Activated T-cell treated with anti-CD3 and anti-CD28 coated beads, Interleukin-2, amount 50 U/mL, for 4 hours (primary cell): ENCODE data around the gene RAB40C. TPM values are rescaled to one million over a fixed set of nuclear protein-coding genes. Genes with fewer than 3 reads are reported as not detected.

Source experiments
- ATAC-seq, 2 donors: fragments of 200-7000 bp; cut with Tn5 transposase; one replicate each; pipeline ENCODE4 v1.10.0; 2021
- DNase-seq: peaks from one replicate; pipeline ENCODE4 v3.0.0-alpha.2; 2020
- H3K27me3 Mint-ChIP-seq: one replicate; pipeline ENCODE4 v1.8.0; 2021; ENCODE audit warnings: low read depth, mixed read lengths
- H3K36me3 Mint-ChIP-seq: one replicate; pipeline ENCODE4 v1.8.0; 2022; ENCODE audit warnings: mixed read lengths; ENCODE audit not compliant: insufficient read depth
- H3K4me1 Mint-ChIP-seq: one replicate; pipeline ENCODE4 v1.8.0; 2021; ENCODE audit warnings: low read depth, mixed read lengths
- H3K4me3 Mint-ChIP-seq: one replicate; pipeline ENCODE4 v1.8.0; 2021; ENCODE audit warnings: mild to moderate bottlenecking, moderate library complexity, mixed read lengths
- H3K9me3 Mint-ChIP-seq: one replicate; pipeline ENCODE4 v1.8.0; 2021; ENCODE audit warnings: mixed read lengths
- total RNA-seq, 3 donors: library from RNA; stranded (reverse); gene quantifications; one replicate each; pipeline ENCODE4 v1.2.1, GENCODE V29; 2021

RAB40C gene
- total RNA-seq, 3 donors from 2014 or later, result 13.4 to 15.7 (median 14.6) TPM

DNA sequence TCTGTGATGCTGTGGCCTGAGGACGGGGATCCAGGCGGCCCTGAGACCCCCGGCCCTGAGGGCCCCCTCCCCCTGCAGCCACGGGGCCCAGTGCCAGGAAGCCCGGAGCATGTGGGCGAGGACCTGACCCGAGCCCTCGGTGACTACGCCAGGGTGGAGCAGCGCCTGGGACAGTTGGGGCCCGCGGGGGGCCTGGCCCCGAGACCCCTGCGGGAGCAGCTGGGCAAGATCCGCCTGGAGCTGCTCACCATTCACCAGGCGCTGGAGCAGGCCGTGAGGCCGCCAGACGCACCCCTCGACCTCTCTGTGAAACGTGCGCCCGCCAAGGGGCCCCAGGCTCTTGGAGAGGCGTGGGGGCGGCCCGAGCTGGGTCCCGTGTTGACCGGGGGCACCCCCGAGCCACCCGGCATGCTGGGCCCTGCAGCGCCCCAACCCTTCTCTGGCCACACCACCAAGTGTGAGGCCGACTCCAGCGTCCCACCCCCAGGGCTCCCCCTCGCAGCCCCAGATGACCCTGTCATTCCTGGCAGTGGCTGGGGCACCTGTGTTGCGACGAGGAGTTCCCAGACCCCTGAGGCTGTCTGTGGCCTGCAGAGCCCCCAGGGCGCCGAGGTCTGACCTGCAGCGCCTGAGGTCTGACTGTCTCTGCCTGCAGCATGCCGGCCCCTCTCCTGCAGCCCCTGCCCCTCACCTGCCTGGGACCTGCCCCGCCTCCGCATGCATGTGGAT, 25.0 kb upstream of the RAB40C start:
- DNase-seq, result no peak
- H3K36me3 Mint-ChIP-seq, result no peaks in the 10 kb centered on the region
- peaks cover 7% of the 10 kb centered on the region for H3K27me3 Mint-ChIP-seq
- peaks cover 16% of the 10 kb centered on the region for H3K4me1 Mint-ChIP-seq
- ATAC-seq, result no peak
- no peaks in the 10 kb centered on the region for H3K9me3 Mint-ChIP-seq
- H3K4me3 Mint-ChIP-seq, result no peak overlapping the region

GRCh38 chr16:565419-566330, 24.2 kb upstream of the RAB40C start:
- no peak for ATAC-seq
- Mint-ChIP-seq H3K36me3 (no peaks in the 10 kb centered on the region), H3K9me3 (no peaks in the 10 kb centered on the region), H3K4me3 (no peak overlapping the region), H3K4me1 (peaks cover 16% of the 10 kb centered on the region), H3K27me3 (peaks cover 7% of the 10 kb centered on the region)
- DNase-seq, result no peak

GRCh38 chr16:566475-567372, 23.1 kb upstream of the RAB40C start, which contains the start of gene NHLRC4:
Gene NHLRC4 (plus strand): TSS chr16:567005. CDS start chr16:568048, 1,043 bp downstream.
- ATAC-seq, result peak; percentile 20 to 22
- Mint-ChIP-seq H3K4me1 (peaks cover 24% of the 10 kb centered on the region), H3K36me3 (no peaks in the 10 kb centered on the region), H3K9me3 (no peaks in the 10 kb centered on the region), H3K27me3 (peaks cover 4% of the 10 kb centered on the region), H3K4me3 (peak within 1 kb of the TSS; percentile 68)
- DNase-seq, result peak; percentile 24

DNA sequence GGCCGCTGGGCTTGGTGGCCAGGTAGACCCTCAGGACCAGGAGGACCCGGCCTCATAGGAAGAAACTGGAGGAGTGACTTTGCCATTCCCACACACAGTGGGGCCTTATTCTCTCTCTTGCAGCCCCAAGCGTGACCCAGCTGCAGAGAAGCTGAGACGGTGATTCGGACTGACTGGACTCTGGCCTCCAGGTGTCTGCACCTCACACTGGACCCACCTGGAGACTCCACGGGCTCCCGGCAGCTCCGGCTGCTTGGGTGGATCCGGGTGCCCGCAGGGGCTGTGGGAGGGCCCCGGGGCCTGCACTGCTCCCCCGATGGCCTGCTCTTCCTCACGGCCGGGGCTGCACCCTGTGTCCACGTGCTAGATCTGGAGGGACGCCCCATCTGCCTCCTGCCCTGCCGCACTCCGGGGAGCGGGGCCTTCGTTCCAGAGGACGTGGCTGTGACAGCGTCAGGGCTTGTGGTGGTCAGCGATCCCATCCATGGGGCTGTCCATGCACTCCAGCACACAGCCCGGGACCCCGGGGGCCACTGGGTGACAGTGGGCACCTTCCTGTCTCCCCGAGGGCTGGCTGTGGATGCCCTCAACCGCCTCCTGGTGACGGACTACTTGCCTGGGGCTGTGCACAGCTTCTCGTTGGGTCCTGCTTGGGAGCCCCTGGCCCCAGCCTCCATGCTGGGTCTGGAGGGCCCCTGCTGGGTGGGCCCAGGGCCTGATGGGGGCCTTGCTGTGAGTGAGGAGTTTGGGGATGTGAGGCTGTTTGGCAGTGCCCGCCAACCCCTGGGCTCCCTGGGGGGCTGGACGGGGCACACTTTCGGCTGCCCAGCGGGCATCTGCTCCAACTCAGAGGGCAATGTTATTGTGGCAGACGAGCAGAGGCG, 22.3 kb upstream of the RAB40C start:
- no peaks in the 10 kb centered on the region for H3K27me3 Mint-ChIP-seq
- no peak for DNase-seq

GRCh38 chr16:568401-569258, 21.2 kb upstream of the RAB40C start:
- peaks cover 29% of the 10 kb centered on the region for H3K4me1 Mint-ChIP-seq
- no peaks in the 10 kb centered on the region for H3K27me3 Mint-ChIP-seq
- no peaks in the 10 kb centered on the region for H3K36me3 Mint-ChIP-seq
- ATAC-seq (no peak), DNase-seq (no peak)
- peak overlapping the region; percentile 84 for H3K4me3 Mint-ChIP-seq
- H3K9me3 Mint-ChIP-seq, result no peaks in the 10 kb centered on the region

More for the DNA sequence above, 22.3 kb upstream of the RAB40C start:
- Mint-ChIP-seq H3K4me3 (peak overlapping the region; percentile 68), H3K9me3 (no peaks in the 10 kb centered on the region), H3K36me3 (no peaks in the 10 kb centered on the region), H3K4me1 (peaks cover 29% of the 10 kb centered on the region)
- ATAC-seq, result no peak

- Mint-ChIP-seq H3K4me3 (peak within 1 kb of the TSS; percentile 85), H3K9me3 (no peaks in the 10 kb centered on the region), H3K27me3 (no peaks in the 10 kb centered on the region), H3K4me1 (peaks cover 29% of the 10 kb centered on the region), H3K36me3 (no peaks in the 10 kb centered on the region)
- ATAC-seq (peak; percentile 84 to 92), DNase-seq (peak; percentile 51)
Measured at GRCh38 chr16:569445-570254, 20.2 kb upstream of the RAB40C start, which contains the start of gene PIGQ. Gene PIGQ (plus strand): TSS chr16:569968. CDS start chr16:574075, 4,107 bp downstream.

DNA sequence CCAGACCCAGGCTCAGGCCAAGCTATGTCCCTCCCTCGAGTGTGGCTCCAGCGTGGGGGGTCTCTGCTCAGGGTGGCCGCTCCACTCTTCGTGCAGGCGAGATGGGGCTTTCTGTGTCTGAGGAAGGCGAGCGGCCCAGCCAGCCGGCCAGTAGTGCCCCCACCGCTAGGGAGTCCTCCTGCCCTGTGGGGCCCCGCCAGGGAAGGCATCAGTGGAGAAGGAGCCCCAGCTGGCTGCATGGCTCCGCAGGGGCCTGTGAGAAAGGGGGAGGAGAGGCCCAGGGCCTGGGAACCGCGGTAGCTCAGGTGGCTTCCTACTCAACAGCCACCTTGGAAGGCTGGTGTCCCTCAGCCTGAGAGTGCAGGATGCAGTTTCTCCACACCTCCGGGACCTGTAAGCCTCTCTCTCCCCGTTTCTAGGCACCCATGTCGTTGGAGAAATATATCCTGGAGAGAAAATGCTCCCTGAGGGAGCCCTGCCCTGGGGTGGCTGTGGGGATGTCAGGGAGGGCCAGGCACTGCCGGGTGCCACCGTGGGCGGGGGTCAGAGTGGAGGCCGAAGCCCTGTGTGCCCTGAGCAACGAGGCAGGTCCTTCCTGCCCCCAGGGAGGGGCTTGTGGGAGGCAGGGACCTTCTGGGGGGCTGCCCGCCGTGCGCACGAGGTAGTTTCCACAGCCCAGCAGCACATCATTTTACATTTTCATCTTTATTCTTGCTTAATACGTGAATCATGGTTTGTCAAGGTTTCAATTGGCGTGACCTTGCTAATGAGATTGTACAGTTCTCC, 16.8 kb upstream of the RAB40C start:
- Mint-ChIP-seq H3K36me3 (no peaks in the 10 kb centered on the region), H3K4me1 (peaks cover 20% of the 10 kb centered on the region), H3K9me3 (no peaks in the 10 kb centered on the region), H3K27me3 (no peaks in the 10 kb centered on the region), H3K4me3 (no peak overlapping the region)
- ATAC-seq, result no peak
- no peak for DNase-seq

- Mint-ChIP-seq H3K9me3 (no peaks in the 10 kb centered on the region), H3K27me3 (no peaks in the 10 kb centered on the region), H3K36me3 (no peaks in the 10 kb centered on the region), H3K4me1 (peaks cover 16% of the 10 kb centered on the region), H3K4me3 (no peak overlapping the region)
- no peak for DNase-seq
- no peak for ATAC-seq
Measured at GRCh38 chr16:574021-574760, 15.7 kb upstream of the RAB40C start.

DNA sequence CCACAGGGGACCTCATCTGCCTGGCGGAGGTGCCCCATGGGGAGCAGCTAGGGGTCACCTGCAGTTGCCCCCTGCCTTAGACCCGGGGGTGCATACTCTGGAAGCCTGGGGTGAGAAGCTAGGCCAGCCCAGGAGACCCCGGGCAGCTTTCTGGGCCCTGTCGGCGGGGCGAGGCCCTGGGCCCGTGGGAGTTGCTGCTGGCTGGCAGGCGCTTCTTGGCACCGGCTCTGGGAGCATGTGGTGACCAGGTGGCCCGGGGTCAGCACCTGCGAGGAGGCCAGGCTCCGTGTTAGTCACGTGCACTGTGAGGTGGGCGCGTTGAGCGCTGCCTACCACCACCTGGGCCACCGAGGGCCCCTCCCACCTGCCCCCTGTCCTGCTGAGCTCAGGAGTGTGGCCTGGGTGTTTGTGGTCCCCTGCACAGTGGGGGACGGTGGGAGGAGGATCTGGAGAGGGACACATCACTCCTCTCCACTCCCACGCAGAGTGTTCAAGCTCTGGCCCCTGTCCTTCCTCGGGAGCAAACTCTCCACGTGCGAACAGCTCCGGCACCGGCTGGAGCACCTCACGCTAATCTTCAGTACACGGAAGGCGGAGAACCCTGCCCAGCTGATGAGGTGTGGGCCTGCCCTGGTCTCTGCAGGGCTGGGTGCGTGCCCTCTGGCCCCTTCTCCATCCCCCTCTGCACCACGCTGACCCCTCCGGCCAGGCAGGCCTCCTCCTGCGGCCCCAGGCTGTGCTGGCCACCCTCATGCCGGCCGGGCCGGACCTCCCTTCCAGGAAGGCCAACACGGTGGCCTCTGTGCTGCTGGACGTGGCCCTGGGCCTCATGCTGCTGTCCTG, 14.3 kb upstream of the RAB40C start:
- no peak overlapping the region for H3K4me3 Mint-ChIP-seq
- H3K4me1 Mint-ChIP-seq, result peaks cover 13% of the 10 kb centered on the region
- no peaks in the 10 kb centered on the region for H3K27me3 Mint-ChIP-seq
- DNase-seq (no peak), ATAC-seq (no peak)
- no peaks in the 10 kb centered on the region for H3K9me3 Mint-ChIP-seq
- H3K36me3 Mint-ChIP-seq, result no peaks in the 10 kb centered on the region

DNA sequence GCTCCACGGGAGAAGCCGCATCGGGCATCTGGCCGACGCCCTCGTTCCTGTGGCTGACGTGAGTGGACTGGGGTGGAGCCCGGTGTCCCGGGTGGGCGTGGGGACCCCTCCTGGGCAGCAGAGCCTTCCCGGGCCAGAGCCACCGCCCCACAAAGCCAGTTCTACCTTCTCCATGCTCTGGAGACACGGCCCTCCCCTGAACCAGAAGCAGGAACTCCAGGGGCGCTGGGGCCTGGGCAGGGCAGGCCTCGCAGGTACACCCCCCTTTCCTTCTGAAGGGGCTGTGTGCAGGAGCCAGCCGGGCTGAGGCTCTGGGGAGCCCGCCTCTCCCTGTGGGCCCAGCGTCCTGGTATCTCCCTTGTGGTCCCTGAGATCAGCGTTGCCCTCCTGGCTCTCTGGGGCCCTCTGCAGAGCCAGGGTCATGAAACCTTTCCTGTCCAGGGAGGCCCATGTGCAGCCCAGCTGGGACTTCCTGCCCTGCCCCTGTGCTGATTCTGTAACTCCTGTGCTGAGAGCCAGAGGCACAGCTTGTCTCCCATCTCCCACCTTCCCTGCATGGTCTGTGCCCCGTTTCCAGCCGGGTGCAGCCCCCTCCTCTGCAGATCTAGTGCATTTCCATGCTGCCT, 13.6 kb upstream of the RAB40C start:
- ATAC-seq, result no peak
- Mint-ChIP-seq H3K27me3 (no peaks in the 10 kb centered on the region), H3K4me3 (no peak overlapping the region), H3K9me3 (no peaks in the 10 kb centered on the region), H3K4me1 (peaks cover 9% of the 10 kb centered on the region), H3K36me3 (no peaks in the 10 kb centered on the region)
- DNase-seq, result no peak
